WTC11 (cell line): ENCODE measurements around the gene PPM1A. TPM values are rescaled to one million over a fixed set of nuclear protein-coding genes. Genes with fewer than 3 reads are reported as not detected.

Experiments used
- ATAC-seq: fragments of 200-7000 bp; cut with Tn5 transposase; 2 replicates; pipeline ENCODE4 v1.10.0; 2021; ENCODE audit warnings: mild to moderate bottlenecking, moderate library complexity
- CTCF ChIA-PET: fragments of 300-600 bp; sonication (Branson Sonifier 250); formaldehyde crosslinking; loops from one replicate; lab custom pipeline; 2021; ENCODE audit warnings: antibody characterized with exemption; lab: Charles Lee
- POLR2A ChIA-PET: fragments of 350-600 bp; sonication (Branson Sonifier 250); formaldehyde crosslinking; loops from one replicate; lab custom pipeline; 2021; ENCODE audit warnings: antibody characterized with exemption; lab: Charles Lee
- DNase-seq: peaks from one replicate; pipeline ENCODE4 v3.0.0; 2021; ENCODE audit warnings: low spot score
- H3K27ac Mint-ChIP-seq: 2 replicates; pipeline ENCODE4 v1.8.0; 2021; ENCODE audit warnings: mixed read lengths
- H3K27me3 Mint-ChIP-seq: 2 replicates; pipeline ENCODE4 v1.8.0; 2021; ENCODE audit warnings: low read depth, mild to moderate bottlenecking, moderate library complexity, mixed read lengths
- H3K36me3 Mint-ChIP-seq: 2 replicates; pipeline ENCODE4 v1.8.0; 2021; ENCODE audit warnings: mixed read lengths
- H3K4me1 Mint-ChIP-seq: 2 replicates; pipeline ENCODE4 v1.8.0; 2022; ENCODE audit warnings: mixed read lengths
- H3K4me3 Mint-ChIP-seq: 2 replicates; pipeline ENCODE4 v1.8.0; 2021; ENCODE audit warnings: mild to moderate bottlenecking, moderate library complexity, mixed read lengths
- H3K9me3 Mint-ChIP-seq: 2 replicates; pipeline ENCODE4 v1.8.0; 2021; ENCODE audit warnings: mixed read lengths
- CBFB ChIP-seq: sonication (generic); formaldehyde crosslinking; IDR thresholded peaks from 2 replicates; pipeline ENCODE4 v1.8.1; 2022; ENCODE audit warnings: mild to moderate bottlenecking, low read depth, missing genetic modification reagents
- ESRRA ChIP-seq: sonication (generic); formaldehyde crosslinking; IDR thresholded peaks from 2 replicates; pipeline ENCODE4 v1.8.1; 2022; ENCODE audit warnings: mild to moderate bottlenecking, missing genetic modification reagents, borderline replicate concordance
- JUN ChIP-seq: sonication (generic); formaldehyde crosslinking; IDR thresholded peaks from 2 replicates; pipeline ENCODE4 v1.8.0; 2023; ENCODE audit warnings: mild to moderate bottlenecking, missing genetic modification reagents
- KAT7 ChIP-seq: sonication (generic); formaldehyde crosslinking; IDR thresholded peaks from 2 replicates; pipeline ENCODE4 v1.8.1; 2023; ENCODE audit warnings: missing genetic modification reagents, mild to moderate bottlenecking, borderline replicate concordance
- MXD4 ChIP-seq: fragments of 250-450 bp; sonication (Bioruptor Pico); IDR thresholded peaks from 2 replicates; pipeline ENCODE4 v1.8.0; 2021; ENCODE audit warnings: mild to moderate bottlenecking, moderate library complexity, borderline replicate concordance
- OVOL2 ChIP-seq: fragments of 250-450 bp; sonication (Bioruptor Pico); IDR thresholded peaks from 2 replicates; pipeline ENCODE4 v1.9.0; 2021; ENCODE audit warnings: mild to moderate bottlenecking, borderline replicate concordance
- RELA ChIP-seq: sonication (generic); formaldehyde crosslinking; IDR thresholded peaks from 2 replicates; pipeline ENCODE4 v1.8.1; 2022; ENCODE audit warnings: missing genetic modification reagents, mild to moderate bottlenecking, borderline replicate concordance
- SOX15 ChIP-seq: fragments of 250-450 bp; sonication (Bioruptor Pico); IDR thresholded peaks from 2 replicates; pipeline ENCODE4 v1.9.0; 2021; ENCODE audit warnings: mild to moderate bottlenecking
- TEAD1 ChIP-seq: sonication (generic); formaldehyde crosslinking; IDR thresholded peaks from 2 replicates; pipeline ENCODE4 v1.8.0; 2022; ENCODE audit warnings: mild to moderate bottlenecking, missing genetic modification reagents
- ZNF138 ChIP-seq: sonication (generic); formaldehyde crosslinking; conservative IDR thresholded peaks from 2 replicates; pipeline ENCODE4 v1.8.1; 2022; ENCODE audit warnings: mild to moderate bottlenecking, moderate library complexity, missing genetic modification reagents
- total RNA-seq: library from RNA; stranded (reverse); gene quantifications from 3 replicates; pipeline ENCODE4 v1.2.3, GENCODE V29; 2021
- TF ChIP-seq, protein P1 (sequence below): sonication (generic); formaldehyde crosslinking; conservative IDR thresholded peaks from 2 replicates; pipeline ENCODE4 v1.8.1; 2023; ENCODE audit warnings: mild to moderate bottlenecking, low read depth, missing genetic modification reagents, moderate library complexity
- TF ChIP-seq, protein P2 (sequence below): sonication (generic); formaldehyde crosslinking; IDR thresholded peaks from 2 replicates; pipeline ENCODE4 v1.8.1; 2022; ENCODE audit warnings: low read depth, mild to moderate bottlenecking, moderate library complexity, missing genetic modification reagents, borderline replicate concordance
- TF ChIP-seq, protein P3 (sequence below): fragments of 250-450 bp; sonication (Bioruptor Pico); IDR thresholded peaks from 2 replicates; pipeline ENCODE4 v2.1.2; 2022; ENCODE audit warnings: mild to moderate bottlenecking, moderate library complexity
- TF ChIP-seq, protein P4 (sequence below): sonication (generic); formaldehyde crosslinking; IDR thresholded peaks from 2 replicates; pipeline ENCODE4 v1.8.0; 2022; ENCODE audit warnings: missing genetic modification reagents
- TF ChIP-seq, protein P5 (sequence below): fragments of 200-600 bp; IDR thresholded peaks from 2 replicates; pipeline ENCODE4 v1.8.0; 2022; ENCODE audit warnings: antibody characterized with exemption
- TF ChIP-seq, protein P6 (sequence below): fragments of 250-450 bp; sonication (Bioruptor Pico); IDR thresholded peaks from 2 replicates; pipeline ENCODE4 v1.9.0; 2021; ENCODE audit warnings: mild to moderate bottlenecking
- TF ChIP-seq, protein P7 (sequence below): fragments of 250-450 bp; sonication (Bioruptor Pico); conservative IDR thresholded peaks from 2 replicates; pipeline ENCODE4 v1.9.0; 2021; ENCODE audit warnings: mild to moderate bottlenecking

The PPM1A gene
- total RNA-seq, 1 experiment from 2014 or later = 52.5 TPM

DNA sequence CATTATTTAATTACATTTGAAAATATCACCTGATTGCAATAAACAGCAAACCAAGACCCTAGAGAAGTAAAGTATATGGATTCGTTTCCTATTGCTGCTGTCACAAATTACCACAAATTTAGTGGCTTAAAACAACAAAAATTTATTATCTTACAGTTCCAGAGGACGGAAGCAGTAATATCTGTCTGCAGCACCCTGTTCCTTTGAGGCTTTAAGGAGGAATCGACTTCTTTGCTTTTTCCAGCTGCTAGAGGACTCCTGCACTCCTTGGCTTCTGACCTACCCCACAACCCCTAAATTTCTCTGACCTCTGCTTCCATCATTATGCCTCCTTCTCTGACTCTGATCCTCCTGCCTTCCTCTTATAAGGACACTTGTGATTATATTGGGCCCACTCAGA lies 23.8 kb upstream of the PPM1A start (continued):
- TF ChIP-seq, protein P1, sequence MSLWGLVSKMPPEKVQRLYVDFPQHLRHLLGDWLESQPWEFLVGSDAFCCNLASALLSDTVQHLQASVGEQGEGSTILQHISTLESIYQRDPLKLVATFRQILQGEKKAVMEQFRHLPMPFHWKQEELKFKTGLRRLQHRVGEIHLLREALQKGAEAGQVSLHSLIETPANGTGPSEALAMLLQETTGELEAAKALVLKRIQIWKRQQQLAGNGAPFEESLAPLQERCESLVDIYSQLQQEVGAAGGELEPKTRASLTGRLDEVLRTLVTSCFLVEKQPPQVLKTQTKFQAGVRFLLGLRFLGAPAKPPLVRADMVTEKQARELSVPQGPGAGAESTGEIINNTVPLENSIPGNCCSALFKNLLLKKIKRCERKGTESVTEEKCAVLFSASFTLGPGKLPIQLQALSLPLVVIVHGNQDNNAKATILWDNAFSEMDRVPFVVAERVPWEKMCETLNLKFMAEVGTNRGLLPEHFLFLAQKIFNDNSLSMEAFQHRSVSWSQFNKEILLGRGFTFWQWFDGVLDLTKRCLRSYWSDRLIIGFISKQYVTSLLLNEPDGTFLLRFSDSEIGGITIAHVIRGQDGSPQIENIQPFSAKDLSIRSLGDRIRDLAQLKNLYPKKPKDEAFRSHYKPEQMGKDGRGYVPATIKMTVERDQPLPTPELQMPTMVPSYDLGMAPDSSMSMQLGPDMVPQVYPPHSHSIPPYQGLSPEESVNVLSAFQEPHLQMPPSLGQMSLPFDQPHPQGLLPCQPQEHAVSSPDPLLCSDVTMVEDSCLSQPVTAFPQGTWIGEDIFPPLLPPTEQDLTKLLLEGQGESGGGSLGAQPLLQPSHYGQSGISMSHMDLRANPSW (CRISPR knock-in tag) = no peak
- TF ChIP-seq, protein P2, sequence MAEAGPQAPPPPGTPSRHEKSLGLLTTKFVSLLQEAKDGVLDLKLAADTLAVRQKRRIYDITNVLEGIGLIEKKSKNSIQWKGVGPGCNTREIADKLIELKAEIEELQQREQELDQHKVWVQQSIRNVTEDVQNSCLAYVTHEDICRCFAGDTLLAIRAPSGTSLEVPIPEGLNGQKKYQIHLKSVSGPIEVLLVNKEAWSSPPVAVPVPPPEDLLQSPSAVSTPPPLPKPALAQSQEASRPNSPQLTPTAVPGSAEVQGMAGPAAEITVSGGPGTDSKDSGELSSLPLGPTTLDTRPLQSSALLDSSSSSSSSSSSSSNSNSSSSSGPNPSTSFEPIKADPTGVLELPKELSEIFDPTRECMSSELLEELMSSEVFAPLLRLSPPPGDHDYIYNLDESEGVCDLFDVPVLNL (CRISPR knock-in tag) = no peak

DNA sequence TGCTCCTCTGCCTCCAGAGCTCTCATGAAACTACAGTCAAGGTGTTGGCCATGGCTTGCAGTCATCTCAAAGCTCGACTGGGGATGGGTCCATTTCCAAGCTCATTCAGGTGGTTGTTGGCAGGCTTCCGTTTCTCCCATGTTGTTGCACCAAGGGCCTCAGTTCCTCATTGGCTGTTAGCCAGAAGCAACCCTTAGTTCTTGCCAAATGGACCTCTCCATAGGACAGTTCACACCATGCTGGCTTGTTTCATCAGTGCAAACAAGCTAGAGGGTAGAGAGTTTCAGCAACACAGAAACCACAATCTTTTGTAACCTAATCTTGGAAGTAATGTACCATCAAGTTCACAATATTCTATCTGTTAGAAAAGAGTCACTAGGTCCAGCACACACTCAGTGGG lies 22.7 kb upstream of the PPM1A start:
- no peak overlapping the region for H3K4me3 Mint-ChIP-seq
- 0 out of 2 replicates have a peak, but pooled peaks cover under 1% of the 10 kb centered on the region for H3K36me3 Mint-ChIP-seq
- ChIA-PET CTCF (no interaction called here), POLR2A (no interaction called here)
- DNase-seq (no peak), ATAC-seq (no peak)
- H3K27me3 Mint-ChIP-seq = no peaks in the 10 kb centered on the region
- H3K27ac Mint-ChIP-seq = no peak overlapping the region
- no peak for TF ChIP-seq SOX15 (CRISPR knock-in tag)
- no peak for TF ChIP-seq ZNF138
- TF ChIP-seq TEAD1 = no peak
- no peak for TF ChIP-seq MXD4 (CRISPR knock-in tag)
- no peak for TF ChIP-seq KAT7 (CRISPR knock-in tag)
- peaks cover 9% of the 10 kb centered on the region for H3K9me3 Mint-ChIP-seq
- peaks cover under 1% of the 10 kb centered on the region for H3K4me1 Mint-ChIP-seq

DNA sequence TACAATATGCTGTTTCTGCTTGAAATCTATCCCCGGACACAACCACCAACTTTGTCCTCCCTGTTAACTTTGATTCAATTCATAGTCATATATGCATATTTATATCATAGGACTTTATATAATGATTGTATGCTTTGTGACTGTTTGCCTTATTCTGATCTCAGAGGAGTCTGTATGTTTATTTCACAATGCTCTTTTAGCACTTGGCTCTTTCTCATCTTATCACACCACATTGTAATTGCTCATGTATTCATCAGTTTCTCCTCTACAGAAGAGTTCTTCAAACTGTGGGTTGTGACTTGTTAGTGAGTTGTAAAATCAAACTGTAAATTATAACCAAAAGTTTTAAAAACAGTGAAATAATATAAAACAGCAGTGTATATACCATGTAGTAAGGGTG lies 21.7 kb upstream of the PPM1A start:
- Mint-ChIP-seq H3K36me3 (peaks cover 8% of the 10 kb centered on the region), H3K9me3 (peaks cover 18% of the 10 kb centered on the region), H3K4me3 (no peak overlapping the region), H3K27me3 (no peaks in the 10 kb centered on the region), H3K27ac (no peak overlapping the region), H3K4me1 (no peaks in the 10 kb centered on the region)
- no peak for ATAC-seq
- no peak for DNase-seq
- ChIA-PET CTCF (no interaction called here), POLR2A (no interaction called here)
- TF ChIP-seq OVOL2 (no peak), ZNF138 (no peak), JUN (CRISPR knock-in tag) (no peak), CBFB (CRISPR knock-in tag) (no peak), RELA (CRISPR knock-in tag) (no peak), ESRRA (no peak)
- TF ChIP-seq, protein P3, sequence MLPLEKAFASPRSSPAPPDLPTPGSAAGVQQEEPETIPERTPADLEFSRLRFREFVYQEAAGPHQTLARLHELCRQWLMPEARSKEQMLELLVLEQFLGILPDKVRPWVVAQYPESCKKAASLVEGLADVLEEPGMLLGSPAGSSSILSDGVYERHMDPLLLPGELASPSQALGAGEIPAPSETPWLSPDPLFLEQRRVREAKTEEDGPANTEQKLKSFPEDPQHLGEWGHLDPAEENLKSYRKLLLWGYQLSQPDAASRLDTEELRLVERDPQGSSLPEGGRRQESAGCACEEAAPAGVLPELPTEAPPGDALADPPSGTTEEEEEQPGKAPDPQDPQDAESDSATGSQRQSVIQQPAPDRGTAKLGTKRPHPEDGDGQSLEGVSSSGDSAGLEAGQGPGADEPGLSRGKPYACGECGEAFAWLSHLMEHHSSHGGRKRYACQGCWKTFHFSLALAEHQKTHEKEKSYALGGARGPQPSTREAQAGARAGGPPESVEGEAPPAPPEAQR (CRISPR knock-in tag) = no peak
- TF ChIP-seq, protein P4, sequence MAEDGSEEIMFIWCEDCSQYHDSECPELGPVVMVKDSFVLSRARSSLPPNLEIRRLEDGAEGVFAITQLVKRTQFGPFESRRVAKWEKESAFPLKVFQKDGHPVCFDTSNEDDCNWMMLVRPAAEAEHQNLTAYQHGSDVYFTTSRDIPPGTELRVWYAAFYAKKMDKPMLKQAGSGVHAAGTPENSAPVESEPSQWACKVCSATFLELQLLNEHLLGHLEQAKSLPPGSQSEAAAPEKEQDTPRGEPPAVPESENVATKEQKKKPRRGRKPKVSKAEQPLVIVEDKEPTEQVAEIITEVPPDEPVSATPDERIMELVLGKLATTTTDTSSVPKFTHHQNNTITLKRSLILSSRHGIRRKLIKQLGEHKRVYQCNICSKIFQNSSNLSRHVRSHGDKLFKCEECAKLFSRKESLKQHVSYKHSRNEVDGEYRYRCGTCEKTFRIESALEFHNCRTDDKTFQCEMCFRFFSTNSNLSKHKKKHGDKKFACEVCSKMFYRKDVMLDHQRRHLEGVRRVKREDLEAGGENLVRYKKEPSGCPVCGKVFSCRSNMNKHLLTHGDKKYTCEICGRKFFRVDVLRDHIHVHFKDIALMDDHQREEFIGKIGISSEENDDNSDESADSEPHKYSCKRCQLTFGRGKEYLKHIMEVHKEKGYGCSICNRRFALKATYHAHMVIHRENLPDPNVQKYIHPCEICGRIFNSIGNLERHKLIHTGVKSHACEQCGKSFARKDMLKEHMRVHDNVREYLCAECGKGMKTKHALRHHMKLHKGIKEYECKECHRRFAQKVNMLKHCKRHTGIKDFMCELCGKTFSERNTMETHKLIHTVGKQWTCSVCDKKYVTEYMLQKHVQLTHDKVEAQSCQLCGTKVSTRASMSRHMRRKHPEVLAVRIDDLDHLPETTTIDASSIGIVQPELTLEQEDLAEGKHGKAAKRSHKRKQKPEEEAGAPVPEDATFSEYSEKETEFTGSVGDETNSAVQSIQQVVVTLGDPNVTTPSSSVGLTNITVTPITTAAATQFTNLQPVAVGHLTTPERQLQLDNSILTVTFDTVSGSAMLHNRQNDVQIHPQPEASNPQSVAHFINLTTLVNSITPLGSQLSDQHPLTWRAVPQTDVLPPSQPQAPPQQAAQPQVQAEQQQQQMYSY (CRISPR knock-in tag) = no peak
- TF ChIP-seq, protein P5, sequence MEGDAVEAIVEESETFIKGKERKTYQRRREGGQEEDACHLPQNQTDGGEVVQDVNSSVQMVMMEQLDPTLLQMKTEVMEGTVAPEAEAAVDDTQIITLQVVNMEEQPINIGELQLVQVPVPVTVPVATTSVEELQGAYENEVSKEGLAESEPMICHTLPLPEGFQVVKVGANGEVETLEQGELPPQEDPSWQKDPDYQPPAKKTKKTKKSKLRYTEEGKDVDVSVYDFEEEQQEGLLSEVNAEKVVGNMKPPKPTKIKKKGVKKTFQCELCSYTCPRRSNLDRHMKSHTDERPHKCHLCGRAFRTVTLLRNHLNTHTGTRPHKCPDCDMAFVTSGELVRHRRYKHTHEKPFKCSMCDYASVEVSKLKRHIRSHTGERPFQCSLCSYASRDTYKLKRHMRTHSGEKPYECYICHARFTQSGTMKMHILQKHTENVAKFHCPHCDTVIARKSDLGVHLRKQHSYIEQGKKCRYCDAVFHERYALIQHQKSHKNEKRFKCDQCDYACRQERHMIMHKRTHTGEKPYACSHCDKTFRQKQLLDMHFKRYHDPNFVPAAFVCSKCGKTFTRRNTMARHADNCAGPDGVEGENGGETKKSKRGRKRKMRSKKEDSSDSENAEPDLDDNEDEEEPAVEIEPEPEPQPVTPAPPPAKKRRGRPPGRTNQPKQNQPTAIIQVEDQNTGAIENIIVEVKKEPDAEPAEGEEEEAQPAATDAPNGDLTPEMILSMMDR = no peak
- TF ChIP-seq, protein P6, sequence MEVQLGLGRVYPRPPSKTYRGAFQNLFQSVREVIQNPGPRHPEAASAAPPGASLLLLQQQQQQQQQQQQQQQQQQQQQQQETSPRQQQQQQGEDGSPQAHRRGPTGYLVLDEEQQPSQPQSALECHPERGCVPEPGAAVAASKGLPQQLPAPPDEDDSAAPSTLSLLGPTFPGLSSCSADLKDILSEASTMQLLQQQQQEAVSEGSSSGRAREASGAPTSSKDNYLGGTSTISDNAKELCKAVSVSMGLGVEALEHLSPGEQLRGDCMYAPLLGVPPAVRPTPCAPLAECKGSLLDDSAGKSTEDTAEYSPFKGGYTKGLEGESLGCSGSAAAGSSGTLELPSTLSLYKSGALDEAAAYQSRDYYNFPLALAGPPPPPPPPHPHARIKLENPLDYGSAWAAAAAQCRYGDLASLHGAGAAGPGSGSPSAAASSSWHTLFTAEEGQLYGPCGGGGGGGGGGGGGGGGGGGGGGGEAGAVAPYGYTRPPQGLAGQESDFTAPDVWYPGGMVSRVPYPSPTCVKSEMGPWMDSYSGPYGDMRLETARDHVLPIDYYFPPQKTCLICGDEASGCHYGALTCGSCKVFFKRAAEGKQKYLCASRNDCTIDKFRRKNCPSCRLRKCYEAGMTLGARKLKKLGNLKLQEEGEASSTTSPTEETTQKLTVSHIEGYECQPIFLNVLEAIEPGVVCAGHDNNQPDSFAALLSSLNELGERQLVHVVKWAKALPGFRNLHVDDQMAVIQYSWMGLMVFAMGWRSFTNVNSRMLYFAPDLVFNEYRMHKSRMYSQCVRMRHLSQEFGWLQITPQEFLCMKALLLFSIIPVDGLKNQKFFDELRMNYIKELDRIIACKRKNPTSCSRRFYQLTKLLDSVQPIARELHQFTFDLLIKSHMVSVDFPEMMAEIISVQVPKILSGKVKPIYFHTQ = no peak
- TF ChIP-seq, protein P7, sequence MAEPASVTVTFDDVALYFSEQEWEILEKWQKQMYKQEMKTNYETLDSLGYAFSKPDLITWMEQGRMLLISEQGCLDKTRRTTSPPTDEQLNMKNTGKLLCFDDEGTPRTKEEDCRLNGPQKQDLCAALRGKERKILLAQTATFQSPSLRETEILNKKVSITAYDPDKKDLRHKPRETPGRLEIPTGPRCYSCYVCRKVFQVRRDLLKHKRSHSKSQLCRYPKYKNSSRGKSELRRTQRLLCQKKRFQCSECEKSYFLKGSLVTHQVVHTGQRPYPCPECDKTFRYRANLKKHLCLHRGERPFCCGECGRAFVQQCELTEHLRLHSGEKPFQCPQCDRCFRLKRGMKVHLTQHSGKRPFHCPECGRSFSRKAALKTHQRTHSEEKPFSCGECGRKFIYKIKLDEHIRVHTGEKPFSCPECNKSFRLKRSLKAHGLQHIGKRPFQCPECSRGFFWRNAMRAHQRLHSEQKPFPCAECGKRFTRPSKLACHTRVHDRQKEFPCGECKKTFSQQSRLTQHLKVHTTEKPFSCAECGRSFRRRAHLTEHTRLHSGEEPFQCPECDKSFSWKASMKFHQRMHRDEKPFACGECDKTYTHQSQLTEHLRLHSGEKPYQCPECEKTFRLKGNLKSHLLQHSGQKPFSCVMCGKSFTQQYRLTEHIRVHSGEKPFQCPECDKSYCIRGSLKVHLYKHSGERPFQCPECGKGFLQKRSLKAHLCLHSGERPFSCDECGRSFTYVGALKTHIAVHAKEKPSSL (CRISPR knock-in tag) = no peak
